HG02588 (cell line): Measurements from ENCODE around the gene POLRMT.
A peak's percentile ranks its signal among the peaks of the same experiment; 100 is the strongest.

Experiments
- ATAC-seq: cut with Tn5 transposase; IDR thresholded peaks from one replicate; pipeline ENCODE4 v1.9.1; 2021; ENCODE audit warnings: mild to moderate bottlenecking, moderate library complexity; ENCODE audit not compliant: unreplicated experiment

Gene POLRMT

DNA sequence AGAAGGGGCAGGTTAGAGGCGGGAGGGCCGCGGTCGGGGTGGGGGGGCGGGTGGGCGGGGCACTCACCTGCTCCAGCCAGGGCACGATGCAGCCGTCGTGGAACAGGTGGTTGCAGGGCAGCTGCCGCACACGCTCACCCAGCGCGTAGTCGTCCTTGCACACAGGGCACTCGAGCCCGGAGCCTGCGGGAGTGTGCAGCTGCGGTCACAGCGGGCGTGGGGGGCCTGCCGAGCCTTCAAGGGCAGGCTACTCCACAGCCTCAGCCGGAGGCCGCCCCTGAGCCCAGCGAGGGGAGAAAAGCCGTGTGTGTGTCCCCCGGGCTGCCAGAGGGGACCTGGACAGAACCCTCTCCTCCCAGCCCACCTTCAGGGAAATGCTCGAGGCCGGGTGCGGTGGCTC, 15.0 kb upstream of the POLRMT start:
- no peak for ATAC-seq

GRCh38 chr19:647566-648284, 14.4 kb upstream of the POLRMT start:
- no peak for ATAC-seq

GRCh38 chr19:646779-647565, 13.6 kb upstream of the POLRMT start:
- ATAC-seq = no peak

DNA sequence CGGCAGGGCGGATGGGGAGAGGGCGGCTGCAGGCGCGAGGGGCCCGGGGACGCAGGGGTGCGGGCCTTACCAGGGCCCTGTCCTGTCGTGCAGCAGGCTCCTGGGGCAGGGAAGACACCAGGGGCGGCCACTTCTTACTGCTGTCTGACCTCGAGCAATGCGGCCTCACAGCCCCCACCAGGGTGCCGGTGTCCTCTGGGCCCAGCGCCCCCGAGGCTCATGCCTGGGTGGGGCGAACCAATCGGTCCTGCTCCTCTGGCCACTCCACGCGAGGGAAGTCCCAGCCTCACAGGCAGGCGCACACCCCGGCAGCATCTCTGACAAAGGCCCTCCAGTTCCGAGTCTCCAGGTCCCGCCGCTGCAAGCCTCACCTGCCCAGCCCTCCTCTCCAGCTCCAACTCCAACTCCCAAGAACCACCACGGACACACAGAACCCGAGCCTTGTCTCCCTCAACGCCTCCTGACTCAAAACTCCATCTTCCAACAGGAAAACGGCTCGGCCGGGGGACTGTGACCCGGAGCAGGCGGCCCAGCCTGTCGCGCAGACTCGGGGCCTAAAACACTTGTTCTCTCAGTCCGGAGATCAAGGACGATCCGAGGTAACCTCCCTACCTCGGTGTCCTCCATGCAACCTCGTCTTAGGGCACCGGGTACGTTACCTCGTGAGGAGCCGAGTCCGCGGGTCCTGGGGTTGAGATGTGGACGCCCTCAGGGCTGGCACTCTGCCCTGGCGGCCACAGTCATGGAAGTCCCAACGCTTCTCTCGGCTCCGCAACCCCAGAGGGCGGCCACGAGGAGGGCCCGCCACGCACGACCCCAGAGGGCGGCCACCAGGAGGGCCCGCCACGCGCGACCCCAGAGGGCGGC, 12.8 kb upstream of the POLRMT start:
- ATAC-seq = no peak

- no peak for ATAC-seq
Measured at GRCh38 chr19:644789-645188, 11.5 kb upstream of the POLRMT start.

- ATAC-seq = no peak
Measured at GRCh38 chr19:644363-644762, 11.0 kb upstream of the POLRMT start.

DNA sequence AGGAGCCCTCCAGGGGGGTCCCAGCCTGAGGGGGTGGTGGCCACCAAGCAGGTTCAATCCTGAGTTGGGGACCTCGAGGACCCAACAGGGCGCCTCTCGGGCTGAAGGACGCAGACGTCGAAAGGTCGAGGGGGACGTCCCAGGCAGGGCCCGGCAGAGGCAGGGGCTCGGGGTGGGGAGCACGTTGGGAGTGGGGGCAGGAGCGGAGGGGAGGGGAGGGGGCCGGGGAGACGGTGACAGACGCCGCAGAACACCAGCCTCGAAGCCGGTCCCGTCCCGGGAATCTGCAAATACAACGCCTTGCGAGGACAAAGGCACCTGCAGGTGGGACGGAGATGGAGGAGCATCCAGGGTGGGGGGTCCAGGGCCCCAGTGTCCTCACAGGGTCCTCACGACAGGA, 10.4 kb upstream of the POLRMT start:
- ATAC-seq = no peak

DNA sequence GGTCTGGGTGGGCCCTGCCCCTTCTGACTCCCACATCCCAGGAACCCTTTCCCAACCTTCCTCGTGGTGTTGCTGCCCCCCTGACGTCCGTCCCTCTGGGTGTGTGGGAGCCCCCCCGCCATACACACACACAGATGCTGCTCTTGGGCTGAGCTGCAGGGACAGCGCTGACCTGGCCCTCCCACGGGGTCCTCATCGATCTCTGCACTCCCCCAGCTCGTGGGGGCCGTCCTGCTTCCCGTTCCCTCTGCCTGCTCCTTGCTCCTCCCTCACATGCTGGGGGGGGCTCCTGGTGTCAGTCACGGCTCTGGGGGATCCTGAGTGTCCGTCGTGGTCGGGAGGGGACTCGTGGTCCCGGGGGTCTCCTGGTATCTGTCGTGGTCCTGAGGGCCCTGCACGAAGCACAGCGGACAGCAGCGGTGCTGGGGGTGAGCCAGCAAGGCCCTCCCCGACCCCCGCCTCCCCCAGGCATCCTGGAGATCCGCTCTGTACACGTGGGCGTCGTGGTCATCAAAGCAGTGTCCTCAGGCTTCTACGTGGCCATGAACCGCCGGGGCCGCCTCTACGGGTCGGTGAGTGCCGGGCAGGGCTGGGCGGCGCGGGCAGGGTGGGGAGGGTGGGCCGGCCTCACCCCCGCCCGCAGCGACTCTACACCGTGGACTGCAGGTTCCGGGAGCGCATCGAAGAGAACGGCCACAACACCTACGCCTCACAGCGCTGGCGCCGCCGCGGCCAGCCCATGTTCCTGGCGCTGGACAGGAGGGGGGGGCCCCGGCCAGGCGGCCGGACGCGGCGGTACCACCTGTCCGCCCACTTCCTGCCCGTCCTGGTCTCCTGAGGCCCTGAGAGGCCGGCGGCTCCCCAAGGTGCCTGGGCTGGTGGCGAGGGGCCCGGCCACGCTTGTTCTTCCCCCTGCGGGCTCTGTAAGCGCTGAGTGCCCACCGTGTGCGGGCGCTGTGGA, 9.7 kb upstream of the POLRMT start:
- ATAC-seq = no peak

GRCh38 chr19:641702-642101, 8.4 kb upstream of the POLRMT start:
- ATAC-seq = no peak

DNA sequence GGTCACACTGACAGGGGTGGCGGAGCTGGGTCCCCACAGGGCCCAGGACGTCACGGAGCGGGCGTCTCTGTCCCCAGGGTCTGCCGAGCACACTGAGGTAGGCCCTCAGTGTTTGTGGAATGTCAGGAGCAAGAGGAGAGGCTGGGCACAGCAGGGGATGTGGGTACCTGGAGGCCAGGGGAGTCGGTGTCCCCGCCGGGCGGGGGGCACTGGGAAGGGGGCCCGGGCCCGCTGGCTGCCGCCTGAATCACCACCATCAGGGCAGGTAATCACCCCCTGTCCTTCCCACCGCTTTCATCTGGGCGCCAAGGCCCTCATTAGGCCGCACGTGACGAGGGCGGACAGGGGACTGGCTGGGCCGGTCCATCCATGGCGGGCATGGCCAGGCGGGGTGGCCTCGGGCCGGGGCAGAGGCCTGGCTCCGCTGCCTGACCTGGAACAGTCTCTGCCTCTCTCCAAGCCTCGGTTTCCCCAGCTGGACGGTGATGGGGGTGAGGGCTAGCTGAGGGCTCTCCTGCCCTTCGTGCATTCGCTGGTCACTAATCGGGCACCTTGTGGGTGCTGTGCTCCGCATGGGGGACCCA, 7.4 kb upstream of the POLRMT start:
- ATAC-seq = no peak

DNA sequence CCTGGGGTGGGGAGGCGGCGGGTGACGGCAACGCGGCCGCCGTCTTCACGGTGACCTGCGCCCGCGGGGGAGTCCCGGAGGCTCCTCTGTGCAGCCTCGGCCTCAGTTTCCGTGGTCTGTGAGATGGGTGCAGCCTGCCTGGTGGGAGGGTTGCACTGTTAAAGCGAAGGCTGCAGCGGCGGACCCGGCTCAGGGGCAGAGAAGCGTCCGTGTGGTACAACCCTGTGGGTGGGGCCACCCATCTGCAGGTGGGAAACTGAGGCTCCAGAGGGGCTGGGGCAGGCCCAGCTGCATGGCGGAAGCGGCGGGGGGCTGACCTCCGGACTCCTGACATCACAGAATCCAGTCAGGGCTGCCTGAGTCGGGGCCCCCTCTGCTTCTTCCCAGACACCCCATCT, 6.8 kb upstream of the POLRMT start:
- no peak for ATAC-seq

- ATAC-seq = peak; percentile 61
Measured at GRCh38 chr19:639253-640160, 6.2 kb upstream of the POLRMT start, which contains the start of gene FGF22. Gene FGF22, plus strand, starts transcription at chr19:639879. Its CDS starts 47 bp downstream, at chr19:639926.

- no peak for ATAC-seq
Measured at GRCh38 chr19:638906-639252, 5.5 kb upstream of the POLRMT start.

DNA sequence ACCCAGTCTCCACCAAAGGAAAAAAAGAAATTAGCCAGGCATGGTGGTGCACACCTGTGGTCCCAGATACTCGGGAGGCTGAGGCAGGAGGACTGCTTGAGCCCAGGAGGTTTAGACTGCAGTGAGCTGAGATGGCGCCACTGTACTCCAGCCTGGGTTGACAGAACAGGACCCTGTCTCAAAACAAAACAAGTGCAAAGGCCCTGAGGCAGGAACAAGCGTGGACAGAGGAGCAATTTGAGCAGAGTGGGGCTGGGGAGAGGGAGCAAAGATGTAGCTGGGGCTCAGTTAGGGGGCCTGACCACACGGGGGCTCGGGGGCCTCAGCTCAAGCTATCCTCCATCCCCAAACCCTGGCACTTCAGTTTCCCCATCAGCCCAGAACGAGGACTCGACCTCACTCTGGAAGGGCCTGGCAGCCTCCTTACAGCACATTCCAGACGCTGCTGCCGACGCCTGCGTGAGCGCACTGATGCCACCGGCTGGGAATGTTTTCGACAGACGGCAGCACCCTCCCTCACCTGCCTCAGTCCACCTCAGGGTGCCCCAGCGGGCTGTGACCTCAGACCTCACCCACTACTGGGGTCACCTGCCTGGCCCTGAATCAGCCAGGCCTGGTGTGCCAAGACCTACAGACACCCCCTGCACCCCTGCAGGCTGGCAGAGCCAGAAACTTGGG, 1.8 kb upstream of the POLRMT start:
- no peak for ATAC-seq

- no peak for ATAC-seq
Measured at GRCh38 chr19:633786-634639, 676 bp upstream of the POLRMT start.

DNA sequence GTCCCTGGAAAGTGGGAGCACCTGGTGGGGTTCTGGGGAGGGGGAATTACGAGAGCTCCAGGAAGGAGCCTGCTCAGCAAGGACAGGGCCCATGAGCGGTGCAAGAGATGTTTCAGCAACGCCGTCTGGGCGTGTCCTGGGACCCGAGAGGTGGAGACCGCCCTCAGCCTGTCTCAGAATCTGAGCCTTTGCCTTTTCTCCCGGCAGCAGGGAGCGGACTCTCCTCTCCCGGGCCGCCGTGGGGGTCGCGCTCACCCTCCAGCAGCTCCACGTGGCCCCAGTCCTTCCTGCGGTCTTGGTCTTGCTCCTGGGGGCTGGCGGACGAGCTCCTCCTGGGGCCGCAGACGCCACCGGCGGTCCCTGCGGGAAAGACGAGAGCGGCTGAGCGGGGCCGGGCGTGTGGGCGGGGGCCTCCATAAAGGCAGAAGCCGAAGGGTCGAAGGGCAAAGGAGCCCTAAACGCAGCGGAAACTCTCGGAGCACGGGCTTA, 714 bp downstream of the POLRMT start:
- peak; percentile 23 for ATAC-seq

- ATAC-seq = no peak
Measured at GRCh38 chr19:629961-630714, 3.2 kb downstream of the POLRMT start.
